ENCODE measurements around the gene TTF2.

- TF ChIP-seq POLR2A (IDR thresholded peaks at IDR 0.05), result no peak
- TF ChIP-seq CTCF (IDR thresholded peaks at IDR 0.05), result no peak
- no peak for TF ChIP-seq EP300 (IDR thresholded peaks at IDR 0.05)
- no peak for TF ChIP-seq POLR2AphosphoS5 (IDR thresholded peaks at IDR 0.05)
These were observed 30.4 kb upstream of the TTF2 start for GRCh38 chr1:117029685-117030084.

All from sigmoid colon (tissue), 4 donors.